SK-N-SH treated with all-trans-retinoic acid at 6 μM for 48 hours (cell line): ENCODE data around the gene KRT80.

Experiments
- ATAC-seq: fragments of 200-7000 bp; cut with Tn5 transposase; 3 replicates; pipeline ENCODE4 v1.9.1; 2020; ENCODE audit warnings: mild to moderate bottlenecking, moderate library complexity
- ARNTL ChIP-seq: fragments of 450-650 bp; formaldehyde crosslinking; IDR thresholded peaks from 2 replicates; pipeline ENCODE4 v1.5.0; 2020; ENCODE audit warnings: low read depth, mild to moderate bottlenecking, moderate library complexity, borderline replicate concordance
- BACH2 ChIP-seq: fragments of 250-450 bp; sonication (Bioruptor Pico); IDR thresholded peaks from 2 replicates; pipeline ENCODE4 v1.9.0; 2021; ENCODE audit warnings: mild to moderate bottlenecking, borderline replicate concordance
- CREB5 ChIP-seq: fragments of 250-450 bp; sonication (Bioruptor Pico); IDR thresholded peaks from 2 replicates; pipeline ENCODE4 v1.5.1; 2020; ENCODE audit warnings: low read depth, mild to moderate bottlenecking, moderate library complexity
- CSDC2 ChIP-seq: fragments of 250-450 bp; sonication (Bioruptor Pico); IDR thresholded peaks from 2 replicates; pipeline ENCODE4 v1.5.0; 2020; ENCODE audit warnings: mild to moderate bottlenecking, moderate library complexity
- CSRNP3 ChIP-seq: fragments of 250-450 bp; sonication (Bioruptor Pico); IDR thresholded peaks from 2 replicates; pipeline ENCODE4 v1.5.1; 2021; ENCODE audit warnings: mild to moderate bottlenecking, moderate library complexity
- ESRRG ChIP-seq: fragments of 250-450 bp; sonication (Bioruptor Pico); IDR thresholded peaks from 2 replicates; pipeline ENCODE4 v1.6.1; 2021; ENCODE audit warnings: mild to moderate bottlenecking
- GLIS3 ChIP-seq: fragments of 250-450 bp; sonication (Bioruptor Pico); IDR thresholded peaks from 2 replicates; pipeline ENCODE4 v1.5.0; 2020; ENCODE audit warnings: mild to moderate bottlenecking, moderate library complexity
- ISL1 ChIP-seq: fragments of 250-450 bp; sonication (Bioruptor Pico); IDR thresholded peaks from 2 replicates; pipeline ENCODE4 v2.1.2; 2022; ENCODE audit warnings: mild to moderate bottlenecking, moderate library complexity
- OSR1 ChIP-seq: fragments of 250-450 bp; sonication (Bioruptor Pico); IDR thresholded peaks from 2 replicates; pipeline ENCODE4 v1.8.0; 2022; ENCODE audit warnings: moderate library complexity, mild to moderate bottlenecking, inconsistent platforms
- PATZ1 ChIP-seq: fragments of 250-450 bp; sonication (Bioruptor Pico); IDR thresholded peaks from 2 replicates; pipeline ENCODE4 v1.8.0; 2020; ENCODE audit warnings: mild to moderate bottlenecking, moderate library complexity, borderline replicate concordance
- POU6F1 ChIP-seq: fragments of 250-450 bp; sonication (Bioruptor Pico); IDR thresholded peaks from 2 replicates; pipeline ENCODE4 v1.8.0; 2021; ENCODE audit warnings: low read depth, mild to moderate bottlenecking, moderate library complexity, borderline replicate concordance
- PPARA ChIP-seq: fragments of 250-450 bp; sonication (Bioruptor Pico); IDR thresholded peaks from 2 replicates; pipeline ENCODE4 v1.5.0; 2020; ENCODE audit warnings: mild to moderate bottlenecking, borderline replicate concordance
- SNAI2 ChIP-seq: fragments of 250-450 bp; sonication (Bioruptor Pico); IDR thresholded peaks from 2 replicates; pipeline ENCODE4 v1.5.0; 2020; ENCODE audit warnings: mild to moderate bottlenecking, moderate library complexity
- TCF4 ChIP-seq: fragments of 250-450 bp; sonication (Bioruptor Pico); IDR thresholded peaks from 2 replicates; pipeline ENCODE4 v1.8.0; 2021; ENCODE audit warnings: mild to moderate bottlenecking, moderate library complexity, borderline replicate concordance
- TOX ChIP-seq: fragments of 250-450 bp; sonication (Bioruptor Pico); IDR thresholded peaks from 2 replicates; pipeline ENCODE4 v1.8.0; 2021; ENCODE audit warnings: mild to moderate bottlenecking, moderate library complexity, borderline replicate concordance
- ZC3H10 ChIP-seq: fragments of 250-450 bp; sonication (Bioruptor Pico); IDR thresholded peaks from 2 replicates; pipeline ENCODE4 v1.5.1; 2021; ENCODE audit warnings: mild to moderate bottlenecking, moderate library complexity
- ZFP3 ChIP-seq: fragments of 250-450 bp; sonication (Bioruptor Pico); IDR thresholded peaks from 2 replicates; pipeline ENCODE4 v1.5.0; 2020; ENCODE audit warnings: mild to moderate bottlenecking, moderate library complexity
- ZFP30 ChIP-seq: fragments of 450-650 bp; formaldehyde crosslinking; IDR thresholded peaks from 2 replicates; pipeline ENCODE4 v1.5.0; 2022; ENCODE audit warnings: mild to moderate bottlenecking, moderate library complexity
- ZNF565 ChIP-seq: fragments of 450-650 bp; formaldehyde crosslinking; conservative IDR thresholded peaks from 2 replicates; pipeline ENCODE4 v1.5.0; 2020; ENCODE audit warnings: low read depth, mild to moderate bottlenecking, moderate library complexity
- ZNF70 ChIP-seq: fragments of 450-650 bp; formaldehyde crosslinking; IDR thresholded peaks from 2 replicates; pipeline ENCODE4 v1.5.0; 2020; ENCODE audit warnings: mild to moderate bottlenecking, moderate library complexity
- ZNF8 ChIP-seq: fragments of 450-650 bp; formaldehyde crosslinking; IDR thresholded peaks from 2 replicates; pipeline ENCODE4 v1.5.0; 2020; ENCODE audit warnings: mild to moderate bottlenecking, moderate library complexity

Gene KRT80

GRCh38 chr12:52189376-52190174, 2.2 kb downstream of the KRT80 start:
- TF ChIP-seq POU6F1 (CRISPR knock-in tag) (no peak), ZNF70 (CRISPR knock-in tag) (no peak), OSR1 (CRISPR knock-in tag) (no peak), CSDC2 (CRISPR knock-in tag) (no peak), ISL1 (no peak), CSRNP3 (CRISPR knock-in tag) (no peak), PPARA (CRISPR knock-in tag) (no peak), PATZ1 (CRISPR knock-in tag) (no peak), ZNF8 (CRISPR knock-in tag) (no peak), ZFP3 (CRISPR knock-in tag) (no peak)
- ATAC-seq: peak; percentile 13

GRCh38 chr12:52188658-52189057, 3.2 kb downstream of the KRT80 start:
- TF ChIP-seq PPARA (CRISPR knock-in tag): no peak
- no peak for TF ChIP-seq ZFP30
- no peak for TF ChIP-seq BACH2 (CRISPR knock-in tag)
- TF ChIP-seq TOX (CRISPR knock-in tag): no peak
- no peak for TF ChIP-seq CREB5 (CRISPR knock-in tag)
- no peak for TF ChIP-seq ISL1
- no peak for TF ChIP-seq ZNF70 (CRISPR knock-in tag)
- TF ChIP-seq ZC3H10 (CRISPR knock-in tag): no peak
- no peak for TF ChIP-seq PATZ1 (CRISPR knock-in tag)
- TF ChIP-seq SNAI2 (CRISPR knock-in tag): no peak
- TF ChIP-seq ESRRG (CRISPR knock-in tag): no peak
- TF ChIP-seq, all 23 proteins: peak for 0
- ATAC-seq: no peak

GRCh38 chr12:52187640-52188039, 4.2 kb downstream of the KRT80 start:
- ATAC-seq: no peak
- TF ChIP-seq OSR1 (CRISPR knock-in tag) (no peak), ARNTL (CRISPR knock-in tag) (no peak), ZNF565 (CRISPR knock-in tag) (no peak), SNAI2 (CRISPR knock-in tag) (no peak), GLIS3 (CRISPR knock-in tag) (no peak), ZFP30 (no peak), TOX (CRISPR knock-in tag) (no peak), PATZ1 (CRISPR knock-in tag) (no peak), ZNF70 (CRISPR knock-in tag) (no peak), TCF4 (CRISPR knock-in tag) (no peak), ISL1 (no peak)
- TF ChIP-seq, all 23 proteins: peak for 0
